GM19395 (cell line): ENCODE data around the gene PNLIPRP1.

Experiments used
- ATAC-seq: cut with Tn5 transposase; IDR thresholded peaks from one replicate; pipeline ENCODE4 v1.9.1; 2021; ENCODE audit warnings: mild to moderate bottlenecking, moderate library complexity; ENCODE audit not compliant: unreplicated experiment

The PNLIPRP1 gene

DNA sequence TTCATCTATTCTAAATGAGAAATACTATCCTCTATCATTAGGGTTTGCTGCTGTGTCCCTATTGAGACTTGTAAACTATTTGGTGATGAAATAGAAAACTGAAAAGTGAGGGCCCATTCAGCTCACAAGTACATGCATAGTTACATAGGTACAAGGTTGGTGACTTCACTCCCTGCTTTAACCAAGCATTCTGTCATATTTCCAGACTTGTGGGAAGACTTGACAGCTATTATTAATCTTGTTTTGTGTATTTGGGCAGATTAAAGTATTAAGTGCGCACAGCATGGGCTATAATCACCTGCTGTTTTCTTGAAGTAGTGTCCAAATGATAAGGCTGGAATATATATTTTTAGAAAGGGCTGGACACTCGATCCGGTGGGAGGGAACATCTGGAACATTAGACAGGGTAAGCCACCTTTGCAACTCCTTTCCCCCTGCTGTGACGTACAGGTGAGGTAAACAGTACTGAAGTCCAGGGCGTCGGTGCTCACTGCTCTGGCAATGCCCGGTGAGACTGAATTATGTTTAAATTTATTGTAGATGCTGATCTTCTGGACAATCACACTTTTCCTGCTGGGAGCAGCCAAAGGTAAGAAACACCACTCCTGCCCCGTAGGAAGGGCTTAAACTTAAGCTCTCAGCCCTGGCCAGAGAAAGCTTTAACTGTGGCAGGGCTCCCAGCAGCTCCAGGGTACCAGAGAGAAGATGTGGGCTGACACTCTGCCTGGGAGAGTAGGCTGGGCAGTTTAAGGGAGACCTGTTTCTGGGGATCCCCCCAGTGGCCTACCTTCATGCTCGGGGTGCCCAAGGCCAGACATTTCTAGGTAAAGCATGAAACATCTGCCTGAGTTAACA, at the start of gene PNLIPRP1:
Gene PNLIPRP1, plus strand, starts transcription at position 370 of the 855 bp plus-strand sequence. Its CDS starts 171 bp downstream, at position 541.
- ATAC-seq: no peak

DNA sequence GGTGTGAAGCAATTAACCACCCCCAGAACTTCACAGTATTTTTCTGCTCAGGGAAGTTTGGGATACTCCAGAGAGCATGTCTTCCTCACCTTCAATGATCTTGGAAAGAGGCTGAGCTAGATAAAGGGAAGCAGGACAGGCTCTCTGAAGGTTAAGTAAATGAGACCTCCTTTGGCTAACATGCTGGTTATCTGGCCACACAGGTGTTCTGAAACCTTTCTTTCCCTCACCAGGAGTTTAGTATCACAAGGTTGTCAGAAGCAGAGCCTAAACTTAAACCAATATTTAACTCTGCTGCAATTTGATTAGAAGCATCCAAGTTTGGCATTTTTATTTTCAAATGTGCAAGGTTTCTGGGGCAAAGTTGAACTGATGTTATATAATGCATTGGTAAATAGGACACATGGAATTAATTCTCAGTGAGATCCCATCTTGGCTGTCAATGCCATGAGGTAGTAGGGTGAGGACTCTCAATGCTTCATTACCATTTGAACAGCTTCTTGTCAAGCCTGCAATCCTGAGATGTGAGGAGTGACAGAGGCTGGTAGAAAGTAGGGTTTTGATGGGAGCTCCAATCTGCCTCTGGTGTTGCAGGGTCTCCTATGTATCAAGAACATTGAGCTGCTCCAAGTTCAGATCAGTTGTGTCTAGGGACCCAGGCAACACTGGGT, 48.6 kb upstream of the PNLIPRP1 start:
- ATAC-seq: no peak

DNA sequence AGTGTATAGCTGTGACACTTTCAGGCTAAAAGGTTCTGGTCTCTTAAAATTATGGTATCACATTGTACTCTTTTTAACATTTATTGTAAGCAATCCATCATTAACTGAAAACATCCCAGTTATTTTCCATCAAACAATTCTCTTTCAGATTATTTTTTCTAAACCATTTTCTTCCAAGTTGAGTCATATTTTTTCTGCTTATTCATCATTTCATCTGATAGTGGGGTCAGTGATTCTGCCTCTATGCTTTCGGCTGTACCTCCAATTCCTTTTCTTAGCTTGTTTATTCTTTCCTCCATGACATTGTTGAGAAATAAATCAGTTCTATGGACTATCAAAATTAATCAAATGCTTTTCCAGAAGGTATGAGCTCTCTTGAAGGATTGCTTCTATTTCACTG, 45.6 kb upstream of the PNLIPRP1 start:
- no peak for ATAC-seq

DNA sequence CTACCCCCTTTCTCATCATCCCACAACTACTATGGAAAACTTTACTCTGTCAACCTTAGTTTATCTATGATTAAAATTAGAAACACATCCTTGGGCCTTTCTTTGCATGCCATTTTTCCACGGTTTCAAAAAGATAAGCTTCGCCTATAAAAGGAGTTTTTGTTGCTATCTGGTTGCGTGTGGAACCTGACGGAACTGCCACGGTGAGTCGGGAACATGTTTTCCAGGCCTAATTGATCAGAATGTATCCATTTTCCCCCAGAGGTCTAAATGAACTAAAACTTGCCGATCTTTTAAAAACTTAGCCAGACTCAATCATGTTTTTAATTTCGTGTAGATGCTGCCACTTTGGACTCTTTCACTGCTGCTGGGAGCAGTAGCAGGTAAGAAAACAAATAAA, 45.0 kb upstream of the PNLIPRP1 start, which contains the start of gene PNLIP:
Gene PNLIP, plus strand, starts transcription at position 176 of the 400 bp plus-strand sequence. Its CDS starts 162 bp downstream, at position 338.
- ATAC-seq: no peak

DNA sequence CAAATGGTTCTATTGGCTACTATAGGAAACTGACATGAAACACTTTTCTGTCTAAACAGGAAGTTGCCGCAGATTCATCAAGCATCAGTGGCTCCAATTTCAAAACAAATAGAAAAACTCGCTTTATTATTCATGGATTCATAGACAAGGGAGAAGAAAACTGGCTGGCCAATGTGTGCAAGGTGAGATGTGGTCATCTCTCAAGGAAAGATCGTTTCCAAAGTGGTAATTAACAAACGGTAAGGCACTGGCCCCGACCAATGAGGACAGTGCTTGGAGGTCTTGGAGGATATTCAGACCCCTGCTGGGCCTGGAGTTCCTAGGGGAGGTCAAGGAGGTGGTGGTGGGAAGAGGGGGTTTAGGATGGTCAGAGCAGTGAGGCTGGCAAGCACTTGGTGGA, 42.5 kb upstream of the PNLIPRP1 start:
- no peak for ATAC-seq

DNA sequence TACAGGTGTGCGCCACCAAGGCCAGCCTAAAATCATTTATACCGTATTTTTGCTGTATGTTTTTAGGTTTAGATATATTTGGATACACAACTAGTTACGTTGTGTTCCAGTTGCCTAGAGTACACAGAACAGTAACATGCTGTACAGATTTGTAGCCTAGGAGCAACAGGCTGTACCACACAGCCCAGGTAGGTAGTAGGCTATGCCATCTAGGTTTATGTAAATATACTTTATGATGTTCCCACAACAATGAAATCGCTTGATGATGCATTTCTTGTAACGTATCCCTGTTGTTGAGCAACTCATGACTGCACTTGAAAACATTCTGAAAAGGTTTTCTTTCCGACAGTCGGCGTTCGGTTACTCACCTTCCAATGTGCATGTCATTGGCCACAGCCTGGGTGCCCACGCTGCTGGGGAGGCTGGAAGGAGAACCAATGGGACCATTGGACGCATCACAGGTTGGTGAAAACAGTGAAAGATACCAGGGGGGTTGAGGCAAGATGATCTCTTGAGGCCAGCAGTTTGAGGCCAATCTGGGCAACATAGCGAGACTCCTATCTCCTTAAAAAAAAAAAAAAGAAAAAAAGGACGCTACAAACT, 37.3 kb upstream of the PNLIPRP1 start:
- ATAC-seq: no peak

DNA sequence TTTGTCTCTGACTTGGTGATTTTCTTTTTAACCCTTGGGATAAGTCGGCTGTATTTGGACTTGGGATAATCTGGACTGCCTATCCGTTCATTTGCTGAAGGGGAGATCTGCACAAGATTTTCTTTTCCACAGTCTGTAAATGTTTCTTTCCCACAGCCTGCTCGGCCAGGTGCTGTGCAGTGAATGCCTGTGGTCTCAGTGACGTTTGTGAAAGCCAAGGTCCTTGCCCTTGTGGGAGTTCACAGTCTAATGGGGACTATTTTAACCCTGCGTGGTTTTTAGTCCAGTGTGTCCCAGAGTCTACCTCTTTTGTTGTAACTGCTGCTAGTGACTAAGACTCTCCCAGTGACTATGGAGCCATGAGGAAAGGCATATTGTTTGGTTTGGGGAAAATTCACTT, 36.1 kb upstream of the PNLIPRP1 start:
- ATAC-seq: no peak

DNA sequence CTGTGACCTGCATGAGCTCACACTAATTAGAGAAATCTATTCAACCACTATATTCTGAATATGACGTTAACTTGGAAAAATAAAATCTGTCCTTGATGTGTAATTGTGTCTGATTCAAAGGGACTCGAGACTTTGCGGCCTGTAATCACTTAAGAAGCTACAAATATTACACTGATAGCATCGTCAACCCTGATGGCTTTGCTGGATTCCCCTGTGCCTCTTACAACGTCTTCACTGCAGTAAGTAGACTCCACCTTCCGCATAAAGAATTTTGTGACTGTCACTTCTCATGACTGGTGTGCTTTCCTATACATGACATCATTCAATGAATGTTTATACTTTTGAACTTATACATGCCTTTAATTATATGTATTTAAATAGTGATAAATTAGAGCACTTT, 34.9 kb upstream of the PNLIPRP1 start:
- ATAC-seq: no peak

DNA sequence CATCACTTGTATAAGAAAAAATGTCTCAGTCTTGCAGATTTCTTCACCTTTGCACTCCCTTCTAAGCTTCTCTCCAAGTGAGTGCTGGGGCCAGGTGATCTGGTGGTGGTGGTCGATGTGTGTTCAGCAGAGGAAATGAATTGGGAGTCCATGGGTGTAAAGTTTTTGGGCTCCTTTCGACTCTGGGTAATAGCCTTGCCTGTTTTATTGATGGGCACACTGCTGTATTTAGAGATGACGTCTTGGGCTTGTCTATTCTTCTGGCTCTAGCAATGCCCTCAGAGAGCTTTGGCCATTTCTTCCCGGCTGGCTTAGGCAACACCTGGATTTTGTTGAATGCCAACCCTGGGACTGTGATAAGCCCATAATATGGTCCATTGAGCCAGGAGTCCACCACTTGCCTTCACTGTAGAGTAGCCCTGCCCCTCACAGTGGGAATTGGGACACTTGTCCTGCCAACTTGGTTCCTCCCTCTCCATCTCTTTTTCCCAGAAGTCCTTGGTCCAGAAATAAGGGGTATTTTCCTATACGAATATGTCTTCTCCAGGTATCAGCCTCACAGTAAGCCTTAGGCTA, 33.4 kb upstream of the PNLIPRP1 start:
- no peak for ATAC-seq

DNA sequence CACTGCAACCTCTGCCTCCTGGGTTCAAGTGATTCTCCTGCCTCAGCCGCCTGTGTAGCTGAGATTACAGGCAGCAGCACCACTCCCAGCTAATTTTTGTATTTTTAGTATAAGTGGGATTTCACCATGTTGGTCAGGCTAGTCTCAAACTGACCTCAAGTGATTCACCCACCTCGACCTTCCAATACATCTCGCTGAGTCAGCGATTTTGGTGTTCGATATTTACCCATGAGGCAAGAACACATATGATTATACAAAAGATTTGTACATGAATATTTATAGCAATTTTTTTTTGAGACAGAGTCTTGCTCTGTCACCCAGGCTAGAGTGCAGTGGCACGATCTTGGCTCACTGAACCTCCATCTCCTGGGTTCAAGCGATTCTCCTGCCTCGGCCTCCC, 25.2 kb upstream of the PNLIPRP1 start:
- no peak for ATAC-seq

DNA sequence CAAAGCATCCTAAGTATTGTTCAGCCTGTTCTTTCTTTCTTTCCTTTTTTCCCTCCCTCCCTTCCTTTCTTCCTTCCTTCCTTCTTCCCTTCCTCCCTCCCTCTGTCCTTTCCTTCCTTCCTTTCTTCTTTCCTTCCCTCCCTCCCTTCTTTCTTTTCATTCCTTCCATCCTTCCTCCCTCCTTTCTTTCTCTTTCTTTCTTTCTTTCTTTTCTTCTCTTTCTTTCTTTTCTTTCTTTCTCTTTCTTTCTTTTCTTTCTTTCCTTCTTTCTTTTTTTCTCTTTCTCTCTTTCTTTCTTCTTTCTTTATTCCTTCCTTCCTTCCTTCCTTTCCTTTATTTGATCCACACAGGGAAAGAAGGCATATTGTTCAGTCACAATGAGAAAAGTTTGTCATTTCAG, 23.8 kb upstream of the PNLIPRP1 start:
- ATAC-seq: no peak

DNA sequence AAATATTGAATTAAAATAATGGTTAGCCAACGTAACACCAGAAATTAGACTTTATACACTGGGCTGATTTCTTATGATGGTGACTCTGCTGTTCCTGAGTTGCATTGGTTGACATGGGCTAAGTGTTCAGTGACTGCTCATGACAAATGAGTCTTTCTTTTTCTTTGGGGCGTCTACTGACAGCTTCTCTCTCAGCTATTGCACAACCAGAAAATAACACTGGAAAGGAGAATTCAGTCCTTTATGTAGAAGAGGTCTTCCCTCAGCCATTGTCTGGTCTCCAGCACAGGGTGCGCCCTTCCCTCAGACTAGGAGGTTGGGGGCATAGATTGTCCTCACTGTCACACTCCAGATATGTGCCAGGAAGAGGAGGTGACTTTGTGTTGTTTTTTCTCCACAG, 23.4 kb upstream of the PNLIPRP1 start:
- ATAC-seq: no peak

DNA sequence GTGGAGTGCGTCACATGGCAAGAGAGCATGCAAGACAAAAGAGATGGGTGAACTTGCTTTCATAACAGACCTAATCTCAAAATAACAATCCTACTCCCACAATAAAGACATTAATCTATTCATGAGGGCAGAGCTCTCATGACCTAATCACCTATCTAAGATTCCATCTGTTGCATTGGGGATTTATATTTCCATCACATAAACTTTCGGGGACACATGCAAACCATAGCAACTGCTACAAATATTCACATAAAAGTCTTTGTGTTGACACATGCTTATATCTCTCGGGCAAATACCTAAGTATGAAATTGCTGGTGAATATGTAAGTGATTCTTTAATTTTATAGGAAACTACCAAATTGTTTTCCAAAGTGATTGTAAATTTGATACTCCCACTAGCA, 16.0 kb upstream of the PNLIPRP1 start:
- ATAC-seq: no peak

DNA sequence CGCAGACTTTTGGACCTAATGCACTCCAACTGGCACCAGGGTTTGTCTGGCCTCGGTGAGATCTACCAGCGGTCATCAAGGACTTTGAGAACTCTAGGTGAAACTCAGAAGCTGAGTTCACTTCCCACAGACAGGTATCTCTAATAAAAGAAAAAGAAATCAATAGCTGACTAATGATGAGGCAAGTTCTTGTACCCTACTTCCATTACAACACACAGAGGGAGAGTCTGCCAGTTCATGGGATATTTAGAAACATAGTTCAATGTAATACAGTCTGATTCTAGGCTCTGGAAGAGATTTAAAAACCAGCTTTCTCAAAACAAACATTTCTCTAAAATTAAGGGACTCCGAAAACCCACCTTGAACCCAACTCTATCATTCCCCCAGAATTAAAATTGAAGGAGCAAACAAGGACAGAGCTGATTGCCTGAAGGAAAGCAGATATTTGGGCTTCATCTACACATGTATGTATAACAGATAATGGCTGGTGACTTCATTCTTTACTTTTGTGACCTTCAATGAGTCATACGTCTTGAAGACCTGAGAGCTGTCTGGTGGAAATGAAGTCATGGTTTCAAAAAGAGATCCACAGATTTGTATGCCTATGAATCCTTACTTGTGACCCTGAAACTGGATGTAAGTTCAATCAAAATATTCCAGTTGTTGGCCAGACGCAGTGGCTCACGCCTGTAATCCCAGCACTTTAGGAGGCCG, 2.7 kb upstream of the PNLIPRP1 start:
- no peak for ATAC-seq

DNA sequence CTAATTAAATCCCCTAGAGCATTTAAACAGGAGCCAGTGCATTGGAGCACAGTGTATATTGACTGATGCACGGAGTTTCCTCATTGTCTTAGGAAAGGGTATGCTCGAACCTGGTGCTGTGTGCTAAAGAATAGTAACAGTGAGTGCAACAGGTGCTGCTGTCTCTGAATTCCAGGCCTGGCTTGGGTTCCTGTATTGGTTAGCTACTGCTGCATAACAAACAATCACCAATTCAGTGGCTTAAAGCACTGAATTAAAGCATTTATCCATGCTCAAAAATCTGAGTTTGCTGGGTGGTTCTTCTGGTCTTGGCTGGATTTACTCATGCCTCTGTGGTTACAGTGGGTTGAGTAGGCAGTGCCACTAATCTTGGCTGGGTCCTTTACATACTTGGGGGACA, 1.8 kb upstream of the PNLIPRP1 start:
- ATAC-seq: no peak

DNA sequence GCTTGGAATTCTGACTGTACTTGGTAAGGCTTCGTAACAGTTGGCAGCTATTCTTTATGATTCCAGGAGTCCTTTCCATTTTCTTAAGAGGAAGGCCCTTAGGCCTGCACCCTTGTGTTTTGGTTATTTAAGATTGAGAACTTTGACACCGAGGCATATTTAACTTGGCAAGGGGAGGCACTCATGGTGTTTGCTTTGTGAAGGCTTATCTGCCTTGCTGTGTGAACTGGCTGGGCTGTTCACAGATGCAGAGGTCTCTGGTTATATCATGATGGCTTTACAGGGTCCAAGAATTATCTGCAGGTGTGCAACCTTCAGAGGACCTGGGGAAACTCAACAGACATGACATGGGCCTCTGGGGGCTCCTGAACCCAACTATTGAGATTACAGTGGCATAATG, 833 bp upstream of the PNLIPRP1 start:
- no peak for ATAC-seq

DNA sequence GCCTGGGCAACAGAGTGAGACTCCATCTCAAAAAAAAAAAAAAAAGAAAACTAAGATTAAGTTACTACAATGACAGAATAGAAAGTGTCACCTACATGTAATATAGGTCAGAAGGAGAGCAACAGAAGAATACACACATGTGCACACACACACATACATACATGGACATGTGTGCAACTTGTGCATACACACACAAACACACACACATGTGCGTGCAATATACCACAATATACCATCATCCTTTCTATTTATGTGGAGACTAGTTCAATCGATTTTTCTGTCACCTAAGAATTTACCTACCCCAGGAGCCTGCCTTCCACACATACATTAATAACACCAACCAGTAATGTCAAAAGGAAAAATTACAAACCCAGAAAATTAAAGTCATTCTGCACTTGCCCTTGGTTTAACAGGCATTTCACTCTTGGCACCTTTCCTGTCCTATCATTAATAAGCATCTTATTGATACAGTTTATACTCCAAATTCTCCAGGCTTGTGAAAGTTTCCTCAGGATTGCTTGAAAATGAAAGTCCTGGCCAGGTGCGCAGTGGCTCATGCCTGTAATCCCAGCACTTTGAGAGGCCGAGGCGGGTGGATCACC, 2.5 kb downstream of the PNLIPRP1 start:
- no peak for ATAC-seq

DNA sequence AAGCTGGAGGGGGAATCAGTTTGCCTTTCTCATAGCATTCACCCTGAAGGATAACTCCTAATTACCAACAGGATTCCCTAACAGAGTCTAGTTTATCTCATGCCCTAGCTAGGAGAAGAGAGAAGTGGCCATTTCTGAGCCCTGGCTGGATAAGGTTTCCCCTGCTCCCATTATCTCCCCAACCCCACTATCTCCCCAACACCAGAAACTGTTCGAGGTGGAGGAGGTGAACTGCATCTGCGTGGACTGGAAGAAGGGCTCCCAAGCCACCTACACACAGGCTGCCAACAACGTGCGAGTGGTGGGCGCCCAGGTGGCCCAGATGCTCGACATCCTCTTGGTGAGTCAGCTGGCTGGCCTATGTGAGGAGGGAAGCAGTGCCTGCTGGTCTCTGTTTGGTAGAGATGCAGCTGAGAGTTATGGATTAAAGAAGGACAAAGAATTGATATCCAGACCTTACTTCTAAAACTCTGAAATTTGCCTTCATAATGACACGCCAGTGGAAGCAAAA, 3.8 kb downstream of the PNLIPRP1 start:
- ATAC-seq: no peak

DNA sequence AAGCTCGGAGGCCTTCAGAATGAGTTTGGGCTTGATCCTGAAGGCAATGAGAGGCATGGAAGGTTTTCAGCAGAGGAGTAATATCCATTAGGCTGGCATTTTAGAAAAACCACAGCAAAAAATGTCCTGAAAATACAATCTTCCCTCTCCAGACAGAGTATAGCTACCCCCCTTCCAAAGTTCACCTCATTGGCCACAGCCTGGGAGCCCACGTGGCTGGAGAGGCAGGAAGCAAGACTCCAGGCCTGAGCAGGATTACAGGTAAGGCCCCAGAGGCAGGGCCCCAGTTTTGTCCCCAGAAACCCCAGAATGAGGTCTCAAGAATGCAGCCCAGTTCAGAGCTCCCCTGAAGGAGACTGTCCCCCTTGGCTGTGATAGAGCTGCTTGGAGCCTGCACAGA, 5.3 kb downstream of the PNLIPRP1 start:
- ATAC-seq: no peak

DNA sequence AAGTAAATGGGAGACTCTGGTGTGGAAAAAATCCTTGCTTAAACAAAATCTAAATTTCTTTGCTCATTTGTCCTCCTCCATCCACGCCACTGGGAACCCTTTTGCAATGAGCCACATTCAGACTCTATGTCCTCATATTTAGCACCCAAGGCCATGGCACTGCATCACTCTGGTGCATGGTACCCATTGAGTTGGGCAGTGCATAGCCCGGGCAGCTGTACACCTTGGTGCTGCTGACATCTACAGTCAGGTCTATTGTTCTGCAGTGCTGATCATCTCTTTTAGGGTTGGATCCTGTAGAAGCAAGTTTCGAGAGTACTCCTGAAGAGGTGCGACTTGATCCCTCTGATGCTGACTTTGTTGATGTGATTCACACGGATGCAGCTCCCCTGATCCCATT, 6.8 kb downstream of the PNLIPRP1 start:
- ATAC-seq: no peak
